GM18507 (cell line): ENCODE measurements around the gene MCF2L2.

Experiments used
- DNase-seq: peaks from one replicate; pipeline ENCODE4 v3.0.0; 2011; ENCODE audit warnings: low read depth; ENCODE audit not compliant: insufficient read length; ENCODE audit errors: extremely low spot score
- FAIRE-seq: peaks from 2 replicates; lab custom pipeline; 2011; peaks lifted over from hg19 to GRCh38; lab: Jason Lieb, UNC

The MCF2L2 gene

GRCh38 chr3:183306798-183307671 is 121.4 kb downstream of the MCF2L2 start:
- DNase-seq (no peak), FAIRE-seq (no peak)

- FAIRE-seq (no peak), DNase-seq (no peak)
Measured at GRCh38 chr3:183303690-183304089, 124.7 kb downstream of the MCF2L2 start.

GRCh38 chr3:183301937-183302580 is 126.4 kb downstream of the MCF2L2 start:
- FAIRE-seq (no peak), DNase-seq (no peak)

GRCh38 chr3:183300996-183301562 is 127.3 kb downstream of the MCF2L2 start:
- DNase-seq (no peak), FAIRE-seq (no peak)

- no peak for FAIRE-seq
- DNase-seq: no peak
Measured at GRCh38 chr3:183299976-183300375, 128.4 kb downstream of the MCF2L2 start.

- DNase-seq (no peak), FAIRE-seq (no peak)
Measured at GRCh38 chr3:183298701-183299153, 129.7 kb downstream of the MCF2L2 start.

GRCh38 chr3:183296944-183297343 is 131.5 kb downstream of the MCF2L2 start:
- no peak for FAIRE-seq
- no peak for DNase-seq

GRCh38 chr3:183295211-183295610 is 133.2 kb downstream of the MCF2L2 start:
- FAIRE-seq (no peak), DNase-seq (no peak)

- no peak for FAIRE-seq
- no peak for DNase-seq
Measured at GRCh38 chr3:183293966-183294365, 134.5 kb downstream of the MCF2L2 start.

- DNase-seq (no peak), FAIRE-seq (no peak)
Measured at GRCh38 chr3:183291497-183292031, 136.9 kb downstream of the MCF2L2 start.

GRCh38 chr3:183290216-183290615 is 138.2 kb downstream of the MCF2L2 start:
- DNase-seq: no peak
- no peak for FAIRE-seq

- FAIRE-seq: no peak
- no peak for DNase-seq
Measured at GRCh38 chr3:183288117-183288516, 140.3 kb downstream of the MCF2L2 start.

GRCh38 chr3:183287301-183287971 is 141.0 kb downstream of the MCF2L2 start:
- FAIRE-seq: no peak
- DNase-seq: no peak

- peak; percentile 66 for DNase-seq
- peak; percentile 93 for FAIRE-seq
Measured at GRCh38 chr3:183285828-183286457, 142.5 kb downstream of the MCF2L2 start.

GRCh38 chr3:183285318-183285717 is 143.1 kb downstream of the MCF2L2 start:
- DNase-seq: no peak
- no peak for FAIRE-seq

GRCh38 chr3:183284570-183284969 is 143.8 kb downstream of the MCF2L2 start:
- FAIRE-seq: no peak
- no peak for DNase-seq

GRCh38 chr3:183283886-183284285 is 144.5 kb downstream of the MCF2L2 start:
- DNase-seq (no peak), FAIRE-seq (no peak)

- FAIRE-seq (no peak), DNase-seq (no peak)
Measured at GRCh38 chr3:183281126-183281797, 147.2 kb downstream of the MCF2L2 start.

- no peak for DNase-seq
- FAIRE-seq: no peak
Measured at GRCh38 chr3:183279371-183279770, 149.0 kb downstream of the MCF2L2 start.
